Hepatocyte (in vitro differentiated cells): ENCODE data around the gene ZNF845. TPM values are rescaled to one million over a fixed set of nuclear protein-coding genes. Genes with fewer than 3 reads are reported as not detected.
"Not testable (repeated sequence)": the region's sequence is repeated elsewhere in the genome, so short reads cannot be mapped to it uniquely, and the experiment has no call there.

Experiments used
- DNase-seq: peaks from one replicate; pipeline ENCODE4 v3.0.0-alpha.2; 2016; ENCODE audit warnings: low spot score
- H2AFZ ChIP-seq: fragments of 200-600 bp; sonication (generic); 2 replicates; pipeline ENCODE4 v1.6.0; 2016; ENCODE audit warnings: antibody characterized with exemption, mild to moderate bottlenecking
- H3K27ac ChIP-seq: fragments of 200-600 bp; sonication (generic); 2 replicates; pipeline ENCODE4 v1.5.1; 2016; ENCODE audit warnings: mild to moderate bottlenecking
- H3K27me3 ChIP-seq: fragments of 200-600 bp; sonication (generic); 2 replicates; pipeline ENCODE4 v1.6.1; 2016
- H3K36me3 ChIP-seq: fragments of 200-600 bp; sonication (generic); replicated peaks from 2 replicates; pipeline ENCODE4 v1.5.1; 2016; ENCODE audit warnings: low read depth; ENCODE audit not compliant: insufficient read depth
- H3K4me1 ChIP-seq: fragments of 200-600 bp; sonication (generic); 2 replicates; pipeline ENCODE4 v1.5.1; 2016; ENCODE audit warnings: mild to moderate bottlenecking, moderate library complexity; ENCODE audit not compliant: insufficient read depth
- H3K4me2 ChIP-seq: fragments of 200-600 bp; sonication (generic); 2 replicates; pipeline ENCODE4 v1.6.0; 2016
- H3K4me3 ChIP-seq: fragments of 200-600 bp; sonication (generic); 2 replicates; pipeline ENCODE4 v1.5.1; 2016; ENCODE audit warnings: mild to moderate bottlenecking
- H3K79me2 ChIP-seq: fragments of 200-600 bp; sonication (generic); 2 replicates; pipeline ENCODE4 v1.6.0; 2017; ENCODE audit warnings: mild to moderate bottlenecking
- H3K9me2 ChIP-seq: fragments of 200-600 bp; sonication (generic); replicated peaks from 2 replicates; pipeline ENCODE4 v1.6.0; 2017; ENCODE audit warnings: mild to moderate bottlenecking; ENCODE audit not compliant: insufficient read depth
- H3K9me3 ChIP-seq: fragments of 200-600 bp; sonication (generic); 2 replicates; pipeline ENCODE4 v1.5.1; 2016; ENCODE audit warnings: low read depth, mild to moderate bottlenecking
- H4K20me1 ChIP-seq: fragments of 200-600 bp; sonication (generic); 2 replicates; pipeline ENCODE4 v1.6.0; 2016; ENCODE audit warnings: mild to moderate bottlenecking; ENCODE audit not compliant: insufficient read depth, poor library complexity, severe bottlenecking
- CTCF ChIP-seq: fragments of 200-600 bp; sonication (generic); IDR thresholded peaks from 2 replicates; pipeline ENCODE4 v1.5.1; 2016; ENCODE audit warnings: antibody characterized with exemption, mild to moderate bottlenecking; ENCODE audit not compliant: poor library complexity
- EZH2 ChIP-seq: fragments of 200-600 bp; sonication (generic); IDR thresholded peaks from 2 replicates; pipeline ENCODE4 v1.6.1; 2016; ENCODE audit warnings: antibody characterized with exemption, mild to moderate bottlenecking, borderline replicate concordance
- EZH2phosphoT487 ChIP-seq: fragments of 200-600 bp; sonication (generic); IDR thresholded peaks from one replicate; pipeline ENCODE4 v1.6.1; 2018; ENCODE audit warnings: antibody characterized with exemption, mild to moderate bottlenecking, low read depth, moderate library complexity; ENCODE audit not compliant: unreplicated experiment, severe bottlenecking
- WGBS: methylation state at CpG from one replicate; pipeline ENCODE4 v1.1.6; 2016; ENCODE audit warnings: low lambda C conversion rate; ENCODE audit errors: missing lambda C conversion rate; 5-methylcytosine and 5-hydroxymethylcytosine counted together
- polyA plus RNA-seq: library from polyadenylated mRNA; unstranded; fragments of >200 nt; fragmentation: Nextera tagmentation; extraction: Ambion mirVana; gene quantifications from 2 replicates; pipeline ENCODE4 v1.2.1, GENCODE V29; 2016
- total RNA-seq: library from RNA; depleted of rRNA; stranded (reverse); fragments of >200 nt; gene quantifications from 2 replicates; pipeline ENCODE4 v1.2.3, GENCODE V29; 2014

ZNF845 gene
- total and polyA plus RNA-seq, 2 experiments from 2014 or later = 1.7 to 6.1 TPM

DNA sequence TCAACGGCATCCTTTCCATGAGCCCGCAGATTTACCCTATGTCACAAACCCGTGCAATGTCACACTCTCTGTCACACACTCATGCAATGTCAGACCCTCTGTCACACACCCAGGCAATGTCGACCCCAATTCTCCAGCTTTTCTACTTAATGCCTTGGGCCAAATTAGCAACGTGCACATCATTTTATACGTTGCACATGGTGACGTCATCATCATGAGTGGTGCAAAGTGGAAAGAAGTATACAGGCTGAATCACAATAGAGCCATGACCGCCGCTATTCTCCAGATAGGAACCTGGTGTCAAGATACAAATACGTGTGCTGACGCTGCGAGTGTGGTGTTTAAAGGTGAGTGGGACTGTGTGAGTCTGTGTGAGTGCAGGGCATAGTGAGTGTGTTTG is 21.7 kb upstream of the ZNF845 start:
- TF ChIP-seq EZH2 (no peak), CTCF (no peak), EZH2phosphoT487 (no peak)
- no peak overlapping the region for H3K4me2 ChIP-seq
- no peaks in the 10 kb centered on the region for H4K20me1 ChIP-seq
- no peak overlapping the region for H3K4me3 ChIP-seq
- H3K9me2 ChIP-seq = no peaks in the 10 kb centered on the region
- no peaks in the 10 kb centered on the region for H3K79me2 ChIP-seq
- H3K27me3 ChIP-seq = no peaks in the 10 kb centered on the region
- no peaks in the 10 kb centered on the region for H3K36me3 ChIP-seq
- WGBS = 77% methylated on average over 12 of the region's 12 CpGs
- no peak for DNase-seq
- H3K27ac ChIP-seq = no peak overlapping the region
- no peak overlapping the region for H2AFZ ChIP-seq
- no peaks in the 10 kb centered on the region for H3K9me3 ChIP-seq
- no peaks in the 10 kb centered on the region for H3K4me1 ChIP-seq

- no peak for DNase-seq
These were observed 4.6 kb upstream of the ZNF845 start for GRCh38 chr19:53328967-53329366.

GRCh38 chr19:53332484-53332883 is 1.1 kb upstream of the ZNF845 start:
- H3K4me1 ChIP-seq = no peaks in the 10 kb centered on the region
- peaks cover 27% of the 10 kb centered on the region for H3K79me2 ChIP-seq
- 84% methylated on average over 14 of the region's 14 CpGs for WGBS
- H3K27ac ChIP-seq = peak overlapping the region; percentile 73
- H3K4me3 ChIP-seq = peak overlapping the region; percentile 35
- peak overlapping the region; percentile 82 for H2AFZ ChIP-seq
- no peaks in the 10 kb centered on the region for H4K20me1 ChIP-seq
- no peak for TF ChIP-seq CTCF
- TF ChIP-seq EZH2phosphoT487 = no peak
- TF ChIP-seq EZH2 = no peak
- H3K9me2 ChIP-seq = no peaks in the 10 kb centered on the region
- peak overlapping the region; percentile 81 for H3K4me2 ChIP-seq
- no peaks in the 10 kb centered on the region for H3K36me3 ChIP-seq
- H3K9me3 ChIP-seq = no peaks in the 10 kb centered on the region
- no peaks in the 10 kb centered on the region for H3K27me3 ChIP-seq
- no peak for DNase-seq

More at GRCh38 chr19:53328967-53329366, 4.6 kb upstream of the ZNF845 start:
- Histone ChIP-seq H3K27ac (no peak overlapping the region), H3K9me2 (no peaks in the 10 kb centered on the region), H3K4me1 (no peaks in the 10 kb centered on the region), H4K20me1 (no peaks in the 10 kb centered on the region), H3K79me2 (no peaks in the 10 kb centered on the region), H3K4me2 (no peak overlapping the region), H3K36me3 (no peaks in the 10 kb centered on the region), H3K27me3 (no peaks in the 10 kb centered on the region), H3K9me3 (no peaks in the 10 kb centered on the region), H3K4me3 (no peak overlapping the region), H2AFZ (no peak overlapping the region)
- WGBS = 92% methylated on average over 24 of the region's 24 CpGs
- TF ChIP-seq EZH2phosphoT487 (no peak), EZH2 (no peak)

DNA sequence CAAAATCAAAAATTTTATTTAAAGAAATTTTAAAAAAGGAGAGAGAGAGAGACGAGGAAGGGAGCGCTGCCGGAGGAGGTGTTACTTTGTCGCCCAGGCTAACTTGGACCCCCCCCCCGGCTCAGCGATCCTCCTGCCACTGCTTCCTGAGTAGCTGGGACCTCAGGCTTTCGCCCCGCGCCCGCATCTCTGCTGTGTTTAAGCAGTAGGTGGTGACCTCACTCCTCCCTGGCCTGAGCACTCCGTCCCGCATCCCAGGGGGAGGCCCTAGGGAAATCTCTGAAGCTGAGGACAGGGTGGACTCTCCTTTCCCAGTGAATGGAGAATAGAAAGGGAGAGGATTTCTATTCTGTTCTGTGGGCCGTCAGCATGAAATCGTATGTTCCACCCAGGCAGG is 485 bp upstream of the ZNF845 start:
- Histone ChIP-seq H4K20me1 (no peaks in the 10 kb centered on the region), H3K4me2 (peak overlapping the region; percentile 81), H3K27ac (peak overlapping the region; percentile 73), H3K4me3 (peak overlapping the region; percentile 35), H3K79me2 (peaks cover 27% of the 10 kb centered on the region), H3K36me3 (no peaks in the 10 kb centered on the region), H3K9me2 (no peaks in the 10 kb centered on the region), H3K4me1 (no peaks in the 10 kb centered on the region), H3K9me3 (no peaks in the 10 kb centered on the region), H2AFZ (peak overlapping the region; percentile 82), H3K27me3 (no peaks in the 10 kb centered on the region)
- WGBS = 3% methylated on average over 14 of the region's 14 CpGs
- no peak for TF ChIP-seq EZH2phosphoT487
- TF ChIP-seq EZH2 = no peak
- no peak for TF ChIP-seq CTCF
- peak; percentile 64 for DNase-seq

DNA sequence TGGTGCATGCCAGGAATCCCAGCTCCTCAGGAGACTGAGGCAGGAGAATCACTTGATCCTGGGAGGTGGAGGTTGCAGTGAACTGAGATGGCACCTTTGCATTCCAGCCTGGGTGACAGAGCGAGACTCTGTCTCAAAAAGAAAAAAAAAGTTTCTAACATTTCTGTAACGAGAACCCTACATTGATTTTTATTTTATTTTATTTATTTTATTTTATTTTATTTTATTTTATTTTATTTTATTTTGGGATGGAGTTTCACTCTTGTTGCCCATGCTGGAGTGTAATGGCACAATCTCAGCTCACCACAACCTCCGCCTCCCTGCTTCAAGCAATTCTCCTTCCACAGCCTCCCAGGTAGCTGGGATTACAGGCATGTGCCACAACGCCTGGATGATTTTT is 10.9 kb downstream of the ZNF845 start:
- H4K20me1 ChIP-seq, H3K4me1 ChIP-seq, H3K79me2 ChIP-seq, H3K4me3 ChIP-seq, H3K27ac ChIP-seq, H3K4me2 ChIP-seq, H2AFZ ChIP-seq, H3K27me3 ChIP-seq, DNase-seq, H3K36me3 ChIP-seq, H3K9me2 ChIP-seq, H3K9me3 ChIP-seq: not testable (repeated sequence)
- 97% methylated on average over 4 of the region's 4 CpGs for WGBS
